Heart left ventricle (tissue), 16 donors: ENCODE measurements around the gene LPP. TPM values are rescaled to one million over a fixed set of nuclear protein-coding genes. Genes with fewer than 3 reads are reported as not detected.

Source experiments
- ATAC-seq, 4 donors: fragments of 200-7000 bp; cut with Tn5 transposase; one replicate each; pipeline ENCODE4 v1.9.1; 2020 to 2022; ENCODE audit warnings: moderate library complexity in 4 of 4, mild to moderate bottlenecking in 3 of 4, moderate number of reproducible peaks in 1 of 4
- DNase-seq, 5 donors: peaks; one replicate each; pipeline ENCODE4 v3.0.0-alpha.2; 2020
- H3K27ac ChIP-seq, 12 donors: fragments of 200-600 bp; sonication (generic) in 4 of 12; one replicate each; pipeline versions ENCODE4 v1.5.0 to v1.8.0; 2016 to 2022; ENCODE audit warnings: mild to moderate bottlenecking in 2 of 12
- H3K27me3 ChIP-seq, 9 donors: fragments of 200-600 bp; sonication (generic) in 2 of 9; one replicate each; pipeline versions ENCODE4 v1.5.1 to v1.8.0; 2016 to 2022; ENCODE audit warnings: mild to moderate bottlenecking in 3 of 9
- H3K36me3 ChIP-seq, 9 donors: fragments of 200-600 bp; sonication (generic) in 2 of 9; one replicate each; pipeline versions ENCODE4 v1.5.0 to v1.8.0; 2018 to 2022; ENCODE audit warnings: mild to moderate bottlenecking in 2 of 9
- H3K4me1 ChIP-seq, 12 donors: fragments of 200-600 bp; sonication (generic) in 4 of 12; one replicate each; pipeline versions ENCODE4 v1.5.0 to v1.8.0; 2016 to 2022; ENCODE audit warnings: mild to moderate bottlenecking in 3 of 12
- H3K4me3 ChIP-seq, 12 donors: fragments of 200-600 bp; sonication (generic) in 4 of 12; one replicate each; pipeline versions ENCODE4 v1.5.0 to v1.8.0; 2017 to 2022; ENCODE audit warnings: mild to moderate bottlenecking in 9 of 12, moderate library complexity in 4 of 12
- H3K9me3 ChIP-seq, 12 donors: fragments of 200-600 bp; sonication (generic) in 4 of 12; one replicate each; pipeline versions ENCODE4 v1.5.0 to v1.8.0; 2016 to 2022; ENCODE audit warnings: mild to moderate bottlenecking in 1 of 12
- CTCF ChIP-seq, 12 donors: fragments of 200-600 bp; sonication (generic) in 4 of 12; IDR thresholded peaks; one replicate each; pipeline versions ENCODE4 v1.5.0 to v1.8.0; 2018 to 2022; ENCODE audit warnings: antibody characterized with exemption in 12 of 12, mild to moderate bottlenecking in 5 of 12
- POLR2A ChIP-seq, 2 donors: fragments of 450-650 bp; IDR thresholded peaks; one replicate each; pipeline ENCODE4 v1.6.1; 2017; ENCODE audit warnings: antibody characterized with exemption in 2 of 2, mild to moderate bottlenecking in 2 of 2, moderate library complexity in 2 of 2
- WGBS, 4 donors: extraction: QIAGEN DNeasy Blood & Tissue Kit in 2 of 4; methylation state at CpG; one replicate each; pipeline versions ENCODE4 v1.1.5 to v1.1.7; 2013 to 2018; 5-methylcytosine and 5-hydroxymethylcytosine counted together
- intact Hi-C, 10 donors: fragments of 100-400 bp; cut with DNase I; formaldehyde crosslinking; loops; one replicate each; pipeline versions ENCODE4 v1.11.1 to v1.14.2; 2022
- polyA plus RNA-seq, 2 donors: library from polyadenylated mRNA; stranded (reverse); fragments of 200-250 nt; gene quantifications; one replicate each; pipeline ENCODE4 v1.2.3, GENCODE V29; 2013
- total RNA-seq, 9 donors: library from RNA; depleted of rRNA in 2 of 9; stranded (reverse); fragments of >200 nt in 2 of 9; fragmentation: NEBNext Ultra II Directional in 3 of 9; extraction: Animal tissue kit (Norgen Biotek cat#: 25700) in 3 of 9; gene quantifications; one replicate each; pipeline versions ENCODE4 v1.1.0 to v1.2.4, GENCODE V29; 2016 to 2023
- donor health status: ischemic (EF 13 %, LVEDD 7.1; RV severe dilation, severe dysfunction).
- donor health status: healthy with polysubstance abuse.
- donor health status: DM: no; HTN: yes; CAD: no.
- donor health status: DM: no; HTN: no; CAD: no.
- donor health status: ischemic (EF 25% LVEDD 6.9; RV normal size, moderate dysfunction).
- donor health status: ischemic (EF 25% LVEDD 5.7; RV mildly dilated, moderate dysfunction).
- donor health status: healthy.
- donor health status: DM: yes; HTN: yes; CAD: no.
- donor health status: ischemic (EF 35%, LVEDD 5.7; RV mildly dilated, moderate dysfunction).
- donor health status: nonischemic (EF 11% LVEDD 7.7; RV severe dilation, severe dysfunction).
- donor health status: DM: yes; HTN: yes; CAD: no.
- donor health status: PGD.
- donor health status: ischemic (EF 29% LVEDD 5.4; RV normal size, mild dysfunction).
- donor health status: nonischemic (EF 23%, LVEDD 6.1; RV moderate dilation, normal function).

LPP gene
- total and polyA plus RNA-seq, 11 donors: 9.2 to 178 (median 100) TPM

GRCh38 chr3:188191460-188191859, 37.5 kb downstream of the LPP start:
- H3K36me3 ChIP-seq: peaks cover 0 to 22% (median 7%) of the 10 kb centered on the region in 9 donors
- ATAC-seq (no peak), DNase-seq (no peak)
- TF ChIP-seq POLR2A (IDR thresholded peaks at IDR 0.05): no peak
- no peak for TF ChIP-seq CTCF (IDR thresholded peaks at IDR 0.05)
- no peaks in the 10 kb centered on the region for H3K27me3 ChIP-seq
- peaks cover 0 to 61% (median 33%) of the 10 kb centered on the region in 12 donors for H3K4me1 ChIP-seq
- peak overlapping the region in 1 of 12 donors; percentile 86 for H3K27ac ChIP-seq
- WGBS, 4 donors: 80 to 86% (median 83%) methylated on average over 3 of the region's 3 CpGs
- intact Hi-C loops: no loop called here
- H3K4me3 ChIP-seq: no peak overlapping the region
- H3K9me3 ChIP-seq: no peaks in the 10 kb centered on the region

GRCh38 chr3:188192034-188192433, 38.1 kb downstream of the LPP start:
- intact Hi-C loops: no loop called here
- H3K36me3 ChIP-seq: peaks cover 0 to 22% (median 7%) of the 10 kb centered on the region in 9 donors
- no peak overlapping the region for H3K4me3 ChIP-seq
- ATAC-seq (no peak), DNase-seq (no peak)
- 92 to 96% (median 95%) methylated on average over 2 of the region's 2 CpGs for WGBS, 4 donors
- H3K27me3 ChIP-seq: no peaks in the 10 kb centered on the region
- H3K4me1 ChIP-seq: peaks cover 0 to 60% (median 33%) of the 10 kb centered on the region in 12 donors
- H3K9me3 ChIP-seq: no peaks in the 10 kb centered on the region
- TF ChIP-seq CTCF (IDR thresholded peaks at IDR 0.05) (no peak), POLR2A (IDR thresholded peaks at IDR 0.05) (no peak)
- H3K27ac ChIP-seq: peak overlapping the region in 1 of 12 donors; percentile 86

GRCh38 chr3:188194332-188194731, 40.4 kb downstream of the LPP start:
- H3K4me3 ChIP-seq: no peak overlapping the region
- ATAC-seq (no peak), DNase-seq (no peak)
- peak overlapping the region in 2 of 12 donors; percentile 15 to 86 for H3K27ac ChIP-seq
- TF ChIP-seq POLR2A (IDR thresholded peaks at IDR 0.05): no peak
- TF ChIP-seq CTCF (IDR thresholded peaks at IDR 0.05): no peak
- intact Hi-C loops: no loop called here
- H3K4me1 ChIP-seq: peaks cover 0 to 65% (median 39%) of the 10 kb centered on the region in 12 donors
- H3K9me3 ChIP-seq: no peaks in the 10 kb centered on the region
- peaks cover 0 to 15% (median 3%) of the 10 kb centered on the region in 9 donors for H3K36me3 ChIP-seq
- WGBS, 4 donors: 89 to 96% (median 94%) methylated on average over 2 of the region's 2 CpGs
- no peaks in the 10 kb centered on the region for H3K27me3 ChIP-seq

GRCh38 chr3:188196232-188196990, 42.5 kb downstream of the LPP start:
- Histone ChIP-seq H3K4me1 (peaks cover 0 to 61% (median 34%) of the 10 kb centered on the region in 12 donors), H3K27me3 (no peaks in the 10 kb centered on the region), H3K27ac (peak overlapping the region in 11 of 12 donors; percentile 16 to 92 (median 76)), H3K4me3 (no peak overlapping the region), H3K36me3 (peaks cover 0 to 15% (median 3%) of the 10 kb centered on the region in 9 donors), H3K9me3 (no peaks in the 10 kb centered on the region)
- no peak for ATAC-seq
- DNase-seq: no peak
- no peak for TF ChIP-seq CTCF (IDR thresholded peaks at IDR 0.05)
- TF ChIP-seq POLR2A (IDR thresholded peaks at IDR 0.05): no peak
- intact Hi-C loops: no loop called here
- WGBS, 4 donors: 61 to 76% (median 76%) methylated on average over 6 of the region's 6 CpGs
